SW480 (cell line): ENCODE measurements around the gene STIMATE.
A peak's percentile ranks its signal among the peaks of the same experiment; 100 is the strongest.

Experiments
- DNase-seq: peaks from one replicate; pipeline ENCODE4 v3.0.0-alpha.2; 2016; ENCODE audit warnings: low spot score

Gene STIMATE

GRCh38 chr3:52817221-52817620 is 80.1 kb downstream of the STIMATE start:
- no peak for DNase-seq

- DNase-seq: no peak
Observed at GRCh38 chr3:52816654-52817053, 80.7 kb downstream of the STIMATE start.

GRCh38 chr3:52816199-52816598 is 81.1 kb downstream of the STIMATE start:
- no peak for DNase-seq

GRCh38 chr3:52813810-52814209 is 83.5 kb downstream of the STIMATE start:
- no peak for DNase-seq

GRCh38 chr3:52811452-52812011 is 85.8 kb downstream of the STIMATE start:
- no peak for DNase-seq

- DNase-seq: no peak
Observed at GRCh38 chr3:52810923-52811322, 86.4 kb downstream of the STIMATE start.

GRCh38 chr3:52809662-52810377 is 87.5 kb downstream of the STIMATE start:
- DNase-seq: no peak

GRCh38 chr3:52809149-52809548 is 88.2 kb downstream of the STIMATE start:
- no peak for DNase-seq

GRCh38 chr3:52805270-52806039 is 91.9 kb downstream of the STIMATE start:
- DNase-seq: peak; percentile 89

GRCh38 chr3:52801839-52802238 is 95.5 kb downstream of the STIMATE start:
- no peak for DNase-seq

- DNase-seq: no peak
Observed at GRCh38 chr3:52800079-52800478, 97.3 kb downstream of the STIMATE start.

- peak; percentile 55 for DNase-seq
Observed at GRCh38 chr3:52798978-52799476, 98.3 kb downstream of the STIMATE start.

GRCh38 chr3:52798376-52798977 is 98.9 kb downstream of the STIMATE start:
- DNase-seq: no peak

- no peak for DNase-seq
Observed at GRCh38 chr3:52796411-52796810, 100.9 kb downstream of the STIMATE start.

GRCh38 chr3:52795298-52795900 is 101.9 kb downstream of the STIMATE start:
- no peak for DNase-seq

- DNase-seq: no peak
Observed at GRCh38 chr3:52794612-52795099, 102.7 kb downstream of the STIMATE start, which contains the start of gene ITIH3. Gene ITIH3 (plus strand): TSS chr3:52794796. CDS start chr3:52794804, 8 bp downstream.

GRCh38 chr3:52793702-52794611 is 103.4 kb downstream of the STIMATE start:
- DNase-seq: no peak

- DNase-seq: peak; percentile 36
Observed at GRCh38 chr3:52792961-52793695, 104.2 kb downstream of the STIMATE start.

GRCh38 chr3:52792413-52792812 is 104.9 kb downstream of the STIMATE start:
- DNase-seq: no peak

GRCh38 chr3:52791928-52792327 is 105.4 kb downstream of the STIMATE start:
- DNase-seq: no peak
